VCaP (cell line): Measurements from ENCODE around the gene TBRG1.
"Not testable (repeated sequence)": the region's sequence is repeated elsewhere in the genome, so short reads cannot be mapped to it uniquely, and the experiment has no call there.

ENCODE experiments used
- H3K27ac ChIP-seq: fragments of 450-650 bp; 2 replicates; pipeline ENCODE4 v1.5.1; 2017
- TF ChIP-seq, protein P1 (sequence below): fragments of 450-650 bp; conservative IDR thresholded peaks from 2 replicates; pipeline ENCODE4 v1.5.1; 2017; ENCODE audit warnings: mild to moderate bottlenecking, moderate library complexity

TBRG1 gene

DNA sequence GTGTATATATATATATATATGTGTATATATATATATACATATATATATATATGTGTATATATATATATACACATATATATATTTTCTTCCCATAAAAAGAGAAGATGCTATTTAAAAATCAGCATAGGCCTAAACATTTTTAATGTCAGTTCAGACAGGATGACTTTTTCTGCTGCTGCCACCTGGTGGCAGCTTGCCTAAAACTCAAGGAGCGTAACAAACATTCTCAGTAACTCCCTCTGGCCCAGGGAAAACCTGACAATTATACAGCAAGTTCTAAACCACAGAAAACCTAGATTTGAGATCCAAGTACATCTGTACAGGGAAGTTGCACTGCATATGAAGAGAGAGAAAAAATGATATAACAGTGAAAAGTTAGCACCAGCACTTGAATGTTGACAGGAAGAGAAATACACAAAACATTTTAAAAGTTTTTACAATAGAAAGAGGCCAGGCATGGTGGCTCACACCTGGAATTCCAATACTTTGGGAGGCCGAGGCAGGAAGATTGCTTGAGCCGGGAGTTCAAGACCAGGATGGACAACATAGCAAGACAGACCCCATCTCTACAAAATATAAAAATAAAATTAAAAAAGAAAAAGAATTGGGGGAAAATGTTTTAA, 36.3 kb upstream of the TBRG1 start:
- H3K27ac ChIP-seq = no peak overlapping the region
- TF ChIP-seq, protein P1, sequence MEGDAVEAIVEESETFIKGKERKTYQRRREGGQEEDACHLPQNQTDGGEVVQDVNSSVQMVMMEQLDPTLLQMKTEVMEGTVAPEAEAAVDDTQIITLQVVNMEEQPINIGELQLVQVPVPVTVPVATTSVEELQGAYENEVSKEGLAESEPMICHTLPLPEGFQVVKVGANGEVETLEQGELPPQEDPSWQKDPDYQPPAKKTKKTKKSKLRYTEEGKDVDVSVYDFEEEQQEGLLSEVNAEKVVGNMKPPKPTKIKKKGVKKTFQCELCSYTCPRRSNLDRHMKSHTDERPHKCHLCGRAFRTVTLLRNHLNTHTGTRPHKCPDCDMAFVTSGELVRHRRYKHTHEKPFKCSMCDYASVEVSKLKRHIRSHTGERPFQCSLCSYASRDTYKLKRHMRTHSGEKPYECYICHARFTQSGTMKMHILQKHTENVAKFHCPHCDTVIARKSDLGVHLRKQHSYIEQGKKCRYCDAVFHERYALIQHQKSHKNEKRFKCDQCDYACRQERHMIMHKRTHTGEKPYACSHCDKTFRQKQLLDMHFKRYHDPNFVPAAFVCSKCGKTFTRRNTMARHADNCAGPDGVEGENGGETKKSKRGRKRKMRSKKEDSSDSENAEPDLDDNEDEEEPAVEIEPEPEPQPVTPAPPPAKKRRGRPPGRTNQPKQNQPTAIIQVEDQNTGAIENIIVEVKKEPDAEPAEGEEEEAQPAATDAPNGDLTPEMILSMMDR = peak; percentile 83

DNA sequence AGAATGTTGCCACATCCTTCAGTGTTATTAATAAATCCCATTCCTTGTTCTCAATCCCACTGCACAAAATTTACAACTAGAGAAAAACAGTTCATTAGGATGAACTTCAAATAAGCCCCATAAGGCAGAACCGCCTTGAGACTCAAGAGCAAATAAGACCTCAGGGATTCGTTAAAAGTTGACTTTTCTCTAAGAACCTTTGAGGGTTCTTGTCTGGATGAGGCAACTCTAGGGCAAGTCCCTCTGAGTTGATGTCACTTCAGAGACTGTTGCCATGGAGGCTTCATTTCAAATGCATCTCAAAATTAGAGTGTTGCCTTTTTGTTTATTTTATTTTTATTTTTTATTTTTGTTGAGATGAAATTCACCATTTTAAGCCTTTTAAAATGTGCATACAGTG, 31.2 kb upstream of the TBRG1 start:
- TF ChIP-seq, protein P1 = no peak

DNA sequence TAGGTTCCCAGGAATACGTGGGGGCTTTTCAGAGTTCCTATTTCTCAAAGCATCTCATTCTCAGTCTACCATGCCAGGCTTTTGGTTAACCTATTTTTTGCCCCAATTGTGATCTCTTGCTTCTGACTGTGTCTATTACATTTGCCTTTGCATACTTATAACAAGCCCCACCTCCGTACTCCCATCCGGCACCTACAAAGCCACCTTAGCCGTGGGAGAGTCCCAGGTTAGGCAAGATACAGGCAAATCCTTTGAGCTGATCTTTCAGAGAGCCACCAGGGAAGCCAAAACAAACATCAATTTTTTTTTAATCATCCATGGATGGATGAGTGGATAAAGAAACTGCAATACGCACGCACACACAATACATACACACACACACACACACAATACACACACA, 30.0 kb upstream of the TBRG1 start:
- H3K27ac ChIP-seq = no peak overlapping the region
- TF ChIP-seq, protein P1 = no peak

More for the DNA sequence above, 31.2 kb upstream of the TBRG1 start:
- no peak overlapping the region for H3K27ac ChIP-seq

DNA sequence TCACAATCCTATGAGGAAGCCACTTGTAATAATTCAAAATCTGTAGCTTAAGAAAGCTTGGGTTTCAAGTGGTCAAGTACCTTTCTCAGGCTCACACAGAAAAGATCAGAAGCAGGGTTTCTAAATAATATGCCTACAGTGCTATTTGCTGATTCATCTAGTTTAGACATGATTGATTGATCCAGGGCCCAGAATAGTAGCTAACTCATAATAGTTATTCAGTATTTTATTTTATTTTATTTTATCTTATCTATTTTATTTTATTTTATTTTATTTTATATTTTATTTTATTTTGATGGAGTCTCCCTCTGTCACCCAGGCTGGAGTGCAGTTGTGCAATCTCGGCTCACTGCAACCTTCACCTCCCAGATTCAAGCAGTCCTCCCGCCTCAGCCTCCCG, 27.4 kb upstream of the TBRG1 start:
- TF ChIP-seq, protein P1 = no peak
- H3K27ac ChIP-seq = no peak overlapping the region

DNA sequence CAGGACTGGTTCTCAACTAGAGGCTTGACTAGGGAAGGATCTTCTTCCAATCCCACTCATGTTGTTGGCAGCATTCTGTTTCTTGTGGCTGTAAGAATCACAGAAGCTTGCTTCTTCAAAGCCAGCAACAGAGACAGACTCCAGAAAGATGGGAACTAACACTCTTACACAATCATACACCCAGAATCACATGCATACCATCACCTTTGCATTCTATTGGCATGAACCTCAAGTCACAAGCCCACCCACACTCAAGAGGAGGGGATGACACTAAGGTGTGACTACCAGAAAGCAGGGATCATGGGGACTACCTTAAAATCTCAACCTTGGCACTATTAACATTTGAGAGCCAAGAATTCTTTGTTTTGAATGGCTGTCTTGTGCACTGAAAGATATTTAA, 25.0 kb upstream of the TBRG1 start:
- no peak overlapping the region for H3K27ac ChIP-seq
- TF ChIP-seq, protein P1 = no peak

DNA sequence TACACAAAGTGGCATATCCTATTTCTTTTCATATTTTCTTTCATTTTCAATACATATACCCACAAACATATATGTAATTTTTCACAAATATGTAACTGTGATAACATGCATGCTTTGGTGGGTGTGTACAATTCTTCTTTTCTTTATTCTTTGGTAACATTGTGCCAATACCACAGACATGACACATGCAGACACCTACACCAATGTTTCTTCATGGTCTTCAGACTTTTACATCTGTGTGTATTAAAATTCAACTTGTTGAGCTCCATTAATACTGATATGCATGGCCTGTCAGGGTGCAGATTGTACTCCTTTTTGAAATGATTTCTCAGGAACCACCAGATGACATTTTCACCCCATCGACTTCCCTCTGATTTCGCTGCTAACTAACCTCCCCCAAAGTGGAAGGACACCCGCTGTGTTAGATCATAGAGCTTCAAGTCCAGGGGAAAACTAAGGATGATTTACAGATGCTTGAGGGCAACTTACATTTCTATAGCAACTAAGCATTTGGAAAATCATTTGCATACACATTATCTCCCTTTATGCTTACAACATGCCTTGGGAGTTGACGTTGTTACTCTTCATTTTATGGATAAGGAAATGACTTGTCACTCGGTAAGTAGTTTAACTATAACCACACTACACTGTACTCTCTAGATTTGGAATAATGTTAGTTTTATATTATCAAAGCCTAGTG, 21.9 kb upstream of the TBRG1 start:
- H3K27ac ChIP-seq = no peak overlapping the region
- TF ChIP-seq, protein P1 = no peak

DNA sequence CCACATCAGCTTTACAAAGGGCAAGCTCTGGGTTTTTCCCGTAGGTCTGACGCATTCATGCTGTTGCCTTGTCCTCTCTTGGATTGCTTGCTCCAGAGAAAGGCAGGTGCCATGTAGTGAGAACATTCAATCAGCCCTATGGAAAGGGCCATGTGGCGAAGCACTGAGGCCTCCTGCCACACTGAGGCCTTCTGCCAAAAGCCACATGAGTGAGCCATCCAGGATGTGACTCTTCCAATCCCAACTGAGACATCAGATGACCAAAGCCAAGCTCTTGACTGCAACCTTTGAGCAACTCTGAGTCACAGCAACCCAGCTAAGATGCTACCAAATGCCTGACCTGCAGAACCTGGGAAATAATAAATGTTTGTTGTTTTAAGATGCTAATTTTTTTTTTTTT, 20.5 kb upstream of the TBRG1 start:
- TF ChIP-seq, protein P1 = no peak
- no peak overlapping the region for H3K27ac ChIP-seq

DNA sequence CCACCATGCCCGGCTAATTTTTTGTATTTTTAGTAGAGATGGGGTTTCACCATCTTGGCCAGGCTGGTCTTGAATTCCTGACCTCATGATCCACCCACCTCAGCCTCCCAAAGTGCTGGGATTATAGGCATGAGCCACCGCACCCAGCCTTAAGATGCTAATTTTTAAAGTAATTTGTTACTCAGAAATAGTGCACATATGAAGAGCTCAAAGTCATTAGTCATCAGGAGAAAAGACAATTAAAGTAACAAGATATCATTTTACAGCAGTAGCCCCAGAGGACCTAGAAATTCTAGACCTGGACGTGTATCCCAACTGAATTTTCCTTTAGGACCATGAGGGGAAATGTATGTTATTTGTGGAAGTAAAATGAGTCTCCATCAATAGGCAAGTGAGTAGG, 19.9 kb upstream of the TBRG1 start:
- not testable (repeated sequence) for H3K27ac ChIP-seq
